Stimulated activated memory B cell treated with anti-CD40 and anti-IgM and Interleukin-4, amounts not matched to agents 10 μg/mL and 1 μg/mL and 100 μg/mL, for 72 hours (primary cell): Measurements from ENCODE around the gene FAM13A.

Experiments
- ATAC-seq: fragments of 150-1000 bp; cut with Tn5 transposase; 2 replicates; pipeline ENCODE4 v1.10.0; 2021
- H3K27ac Mint-ChIP-seq: one replicate; pipeline ENCODE4 v1.8.0; 2022; ENCODE audit warnings: mild to moderate bottlenecking, mixed read lengths
- H3K27me3 Mint-ChIP-seq: one replicate; pipeline ENCODE4 v1.8.0; 2022; ENCODE audit warnings: mixed read lengths
- H3K36me3 Mint-ChIP-seq: one replicate; pipeline ENCODE4 v1.8.0; 2022; ENCODE audit warnings: mixed read lengths
- H3K4me1 Mint-ChIP-seq: one replicate; pipeline ENCODE4 v1.8.0; 2022; ENCODE audit warnings: mixed read lengths
- H3K4me3 Mint-ChIP-seq: one replicate; pipeline ENCODE4 v1.8.0; 2022; ENCODE audit warnings: mild to moderate bottlenecking, moderate library complexity, mixed read lengths
- H3K9me3 Mint-ChIP-seq: one replicate; pipeline ENCODE4 v1.8.0; 2022; ENCODE audit warnings: mixed read lengths

The FAM13A gene

GRCh38 chr4:89055157-89056080 lies 1.6 kb downstream of the FAM13A start:
- Mint-ChIP-seq H3K9me3 (peaks cover 4% of the 10 kb centered on the region), H3K4me3 (no peak overlapping the region), H3K27ac (no peak overlapping the region), H3K27me3 (no peaks in the 10 kb centered on the region), H3K36me3 (peaks cover 2% of the 10 kb centered on the region), H3K4me1 (peaks cover 16% of the 10 kb centered on the region)
- no peak for ATAC-seq

- peaks cover 4% of the 10 kb centered on the region for H3K9me3 Mint-ChIP-seq
- no peak overlapping the region for H3K27ac Mint-ChIP-seq
- no peak overlapping the region for H3K4me3 Mint-ChIP-seq
- no peak for ATAC-seq
- no peaks in the 10 kb centered on the region for H3K27me3 Mint-ChIP-seq
- no peaks in the 10 kb centered on the region for H3K36me3 Mint-ChIP-seq
- peaks cover 16% of the 10 kb centered on the region for H3K4me1 Mint-ChIP-seq
These were observed 2.4 kb downstream of the FAM13A start for GRCh38 chr4:89054627-89055026.

GRCh38 chr4:89049853-89050252 lies 7.1 kb downstream of the FAM13A start:
- H3K27me3 Mint-ChIP-seq: no peaks in the 10 kb centered on the region
- no peak overlapping the region for H3K27ac Mint-ChIP-seq
- H3K36me3 Mint-ChIP-seq: no peaks in the 10 kb centered on the region
- no peak for ATAC-seq
- H3K9me3 Mint-ChIP-seq: peaks cover 4% of the 10 kb centered on the region
- H3K4me1 Mint-ChIP-seq: peaks cover 5% of the 10 kb centered on the region
- H3K4me3 Mint-ChIP-seq: no peak overlapping the region

- Mint-ChIP-seq H3K9me3 (peaks cover 4% of the 10 kb centered on the region), H3K4me1 (peaks cover 12% of the 10 kb centered on the region), H3K27ac (no peak overlapping the region), H3K27me3 (no peaks in the 10 kb centered on the region), H3K4me3 (no peak overlapping the region), H3K36me3 (no peaks in the 10 kb centered on the region)
- no peak for ATAC-seq
These were observed 7.9 kb downstream of the FAM13A start for GRCh38 chr4:89048906-89049601.

GRCh38 chr4:89044147-89044900 lies 12.7 kb downstream of the FAM13A start:
- ATAC-seq: no peak
- Mint-ChIP-seq H3K4me1 (peaks cover 17% of the 10 kb centered on the region), H3K27ac (no peak overlapping the region), H3K27me3 (no peaks in the 10 kb centered on the region), H3K4me3 (no peak overlapping the region), H3K36me3 (no peaks in the 10 kb centered on the region), H3K9me3 (no peaks in the 10 kb centered on the region)

- H3K27me3 Mint-ChIP-seq: no peaks in the 10 kb centered on the region
- H3K4me1 Mint-ChIP-seq: peaks cover 17% of the 10 kb centered on the region
- no peaks in the 10 kb centered on the region for H3K36me3 Mint-ChIP-seq
- peaks cover 6% of the 10 kb centered on the region for H3K9me3 Mint-ChIP-seq
- H3K27ac Mint-ChIP-seq: no peak overlapping the region
- no peak for ATAC-seq
- no peak overlapping the region for H3K4me3 Mint-ChIP-seq
These were observed 14.9 kb downstream of the FAM13A start for GRCh38 chr4:89042055-89042454.

GRCh38 chr4:89039730-89040338 lies 17.2 kb downstream of the FAM13A start:
- H3K4me3 Mint-ChIP-seq: no peak overlapping the region
- no peak overlapping the region for H3K27ac Mint-ChIP-seq
- peaks cover 12% of the 10 kb centered on the region for H3K4me1 Mint-ChIP-seq
- no peak for ATAC-seq
- no peaks in the 10 kb centered on the region for H3K36me3 Mint-ChIP-seq
- peaks cover 15% of the 10 kb centered on the region for H3K9me3 Mint-ChIP-seq
- H3K27me3 Mint-ChIP-seq: no peaks in the 10 kb centered on the region

GRCh38 chr4:89036535-89036934 lies 20.4 kb downstream of the FAM13A start:
- ATAC-seq: no peak
- Mint-ChIP-seq H3K27ac (no peak overlapping the region), H3K4me1 (no peaks in the 10 kb centered on the region), H3K9me3 (peaks cover 16% of the 10 kb centered on the region), H3K27me3 (no peaks in the 10 kb centered on the region), H3K4me3 (no peak overlapping the region), H3K36me3 (no peaks in the 10 kb centered on the region)

- no peak for ATAC-seq
- no peak overlapping the region for H3K4me3 Mint-ChIP-seq
- no peaks in the 10 kb centered on the region for H3K27me3 Mint-ChIP-seq
- no peaks in the 10 kb centered on the region for H3K4me1 Mint-ChIP-seq
- no peak overlapping the region for H3K27ac Mint-ChIP-seq
- no peaks in the 10 kb centered on the region for H3K36me3 Mint-ChIP-seq
- H3K9me3 Mint-ChIP-seq: peaks cover 10% of the 10 kb centered on the region
These were observed 25.7 kb downstream of the FAM13A start for GRCh38 chr4:89031272-89031671.

GRCh38 chr4:89029591-89029990 lies 27.4 kb downstream of the FAM13A start:
- no peaks in the 10 kb centered on the region for H3K4me1 Mint-ChIP-seq
- H3K27me3 Mint-ChIP-seq: no peaks in the 10 kb centered on the region
- H3K27ac Mint-ChIP-seq: no peak overlapping the region
- no peak overlapping the region for H3K4me3 Mint-ChIP-seq
- no peak for ATAC-seq
- no peaks in the 10 kb centered on the region for H3K36me3 Mint-ChIP-seq
- no peaks in the 10 kb centered on the region for H3K9me3 Mint-ChIP-seq

- Mint-ChIP-seq H3K27me3 (no peaks in the 10 kb centered on the region), H3K4me3 (no peak overlapping the region), H3K9me3 (no peaks in the 10 kb centered on the region), H3K4me1 (no peaks in the 10 kb centered on the region), H3K36me3 (no peaks in the 10 kb centered on the region), H3K27ac (no peak overlapping the region)
- no peak for ATAC-seq
These were observed 30.4 kb downstream of the FAM13A start for GRCh38 chr4:89026542-89026941.

- no peaks in the 10 kb centered on the region for H3K36me3 Mint-ChIP-seq
- H3K27ac Mint-ChIP-seq: no peak overlapping the region
- no peaks in the 10 kb centered on the region for H3K27me3 Mint-ChIP-seq
- no peaks in the 10 kb centered on the region for H3K4me1 Mint-ChIP-seq
- H3K4me3 Mint-ChIP-seq: no peak overlapping the region
- no peaks in the 10 kb centered on the region for H3K9me3 Mint-ChIP-seq
- ATAC-seq: peak; percentile 88
These were observed 32.8 kb downstream of the FAM13A start for GRCh38 chr4:89024051-89024675.

- no peaks in the 10 kb centered on the region for H3K9me3 Mint-ChIP-seq
- no peaks in the 10 kb centered on the region for H3K4me1 Mint-ChIP-seq
- no peak for ATAC-seq
- H3K36me3 Mint-ChIP-seq: no peaks in the 10 kb centered on the region
- H3K27me3 Mint-ChIP-seq: no peaks in the 10 kb centered on the region
- H3K4me3 Mint-ChIP-seq: no peak overlapping the region
- no peak overlapping the region for H3K27ac Mint-ChIP-seq
These were observed 33.8 kb downstream of the FAM13A start for GRCh38 chr4:89023140-89023539.

- Mint-ChIP-seq H3K4me3 (no peak overlapping the region), H3K4me1 (no peaks in the 10 kb centered on the region), H3K27ac (no peak overlapping the region), H3K36me3 (no peaks in the 10 kb centered on the region), H3K27me3 (no peaks in the 10 kb centered on the region), H3K9me3 (no peaks in the 10 kb centered on the region)
- ATAC-seq: no peak
These were observed 34.4 kb downstream of the FAM13A start for GRCh38 chr4:89022426-89023128.
